Measurements from ENCODE around the gene CXCL14. TPM values are rescaled to one million over a fixed set of nuclear protein-coding genes. Genes with fewer than 3 reads are reported as not detected.

CXCL14 gene
- total RNA-seq, 1 experiment from 2014 or later = not detected

- no peak for DNase-seq (ENCODE audit: low spot score)
Observed at GRCh38 chr5:135568246-135568645, 10.5 kb downstream of the CXCL14 start.

- no peak for DNase-seq (ENCODE audit: low spot score)
Observed at GRCh38 chr5:135567661-135568060, 11.1 kb downstream of the CXCL14 start.

GRCh38 chr5:135566422-135567400, 12.1 kb downstream of the CXCL14 start:
- no peak for DNase-seq (ENCODE audit: low spot score)

- DNase-seq (ENCODE audit: low spot score) = peak; percentile 76
Observed at GRCh38 chr5:135565725-135566421, 12.9 kb downstream of the CXCL14 start.

GRCh38 chr5:135565266-135565665, 13.5 kb downstream of the CXCL14 start:
- DNase-seq (ENCODE audit: low spot score) = no peak

GRCh38 chr5:135564331-135564730, 14.5 kb downstream of the CXCL14 start:
- DNase-seq (ENCODE audit: low spot score) = no peak

GRCh38 chr5:135561266-135561665, 17.5 kb downstream of the CXCL14 start:
- no peak for DNase-seq (ENCODE audit: low spot score)

GRCh38 chr5:135560858-135561257, 17.9 kb downstream of the CXCL14 start:
- DNase-seq (ENCODE audit: low spot score) = peak; percentile 91

GRCh38 chr5:135559354-135559753, 19.4 kb downstream of the CXCL14 start:
- DNase-seq (ENCODE audit: low spot score) = peak; percentile 22

- DNase-seq (ENCODE audit: low spot score) = no peak
Observed at GRCh38 chr5:135557076-135557838, 21.5 kb downstream of the CXCL14 start.

GRCh38 chr5:135556620-135557019, 22.2 kb downstream of the CXCL14 start:
- DNase-seq (ENCODE audit: low spot score) = no peak

- no peak for DNase-seq (ENCODE audit: low spot score)
Observed at GRCh38 chr5:135555530-135555929, 23.3 kb downstream of the CXCL14 start.

- DNase-seq (ENCODE audit: low spot score) = peak; percentile 67
Observed at GRCh38 chr5:135553688-135554462, 24.9 kb downstream of the CXCL14 start.

- peak; percentile 84 for DNase-seq (ENCODE audit: low spot score)
Observed at GRCh38 chr5:135551593-135552447, 27.0 kb downstream of the CXCL14 start.

- no peak for DNase-seq (ENCODE audit: low spot score)
Observed at GRCh38 chr5:135549413-135549812, 29.4 kb downstream of the CXCL14 start.

- DNase-seq (ENCODE audit: low spot score) = no peak
Observed at GRCh38 chr5:135547590-135548254, 31.1 kb downstream of the CXCL14 start.

GRCh38 chr5:135546912-135547311, 31.9 kb downstream of the CXCL14 start:
- DNase-seq (ENCODE audit: low spot score) = no peak

GRCh38 chr5:135546101-135546500, 32.7 kb downstream of the CXCL14 start:
- DNase-seq (ENCODE audit: low spot score) = no peak

GRCh38 chr5:135545099-135545498, 33.7 kb downstream of the CXCL14 start:
- DNase-seq (ENCODE audit: low spot score) = no peak
